DMS153 treated with DMSO at 0.1 percent for 48 hours (cell line): ENCODE results near the gene ERAL1.
"Not testable (repeated sequence)": the region's sequence is repeated elsewhere in the genome, so short reads cannot be mapped to it uniquely, and the experiment has no call there.

Source experiments
- DNase-seq: peaks from one replicate; lab custom pipeline; 2025; ENCODE audit not compliant: unreplicated experiment; lab: John Stamatoyannopoulos, UW

ERAL1 gene

DNA sequence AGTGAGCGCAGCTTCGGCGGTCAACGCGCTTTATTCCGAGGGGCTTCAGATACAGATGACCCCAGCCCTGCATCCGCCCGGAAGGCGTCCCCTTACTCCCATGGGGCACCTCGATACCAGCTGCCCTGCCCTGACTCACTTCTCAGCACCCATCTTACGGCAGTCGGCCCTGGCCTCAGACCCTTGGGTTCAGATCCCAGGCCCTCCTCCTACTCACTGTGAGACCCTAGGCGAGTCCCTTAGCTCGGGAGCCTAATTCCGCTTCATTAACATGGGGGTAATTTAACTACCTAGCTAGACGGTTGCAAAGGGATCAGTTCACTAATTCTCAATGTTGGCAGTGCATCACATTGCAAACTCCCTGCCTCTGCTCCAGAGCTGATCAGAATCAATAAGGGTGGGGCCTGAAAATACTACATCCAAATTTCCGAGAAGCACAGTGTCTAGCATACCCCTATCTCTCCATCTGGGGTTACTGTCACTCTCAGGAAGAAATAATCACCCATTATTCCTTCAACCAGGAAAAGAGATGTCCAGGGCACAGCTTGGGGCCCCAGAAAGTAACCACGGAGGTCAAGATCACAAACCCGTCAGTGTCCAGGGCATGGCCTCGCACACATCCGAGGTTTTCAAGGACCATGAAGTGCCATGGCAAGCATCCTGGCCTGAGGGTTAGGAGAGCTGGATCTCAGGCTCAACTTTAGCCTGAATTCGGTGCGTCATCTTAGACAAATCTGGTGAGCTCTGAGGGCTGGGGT lies 43.1 kb downstream of the ERAL1 start:
- no peak for DNase-seq

DNA sequence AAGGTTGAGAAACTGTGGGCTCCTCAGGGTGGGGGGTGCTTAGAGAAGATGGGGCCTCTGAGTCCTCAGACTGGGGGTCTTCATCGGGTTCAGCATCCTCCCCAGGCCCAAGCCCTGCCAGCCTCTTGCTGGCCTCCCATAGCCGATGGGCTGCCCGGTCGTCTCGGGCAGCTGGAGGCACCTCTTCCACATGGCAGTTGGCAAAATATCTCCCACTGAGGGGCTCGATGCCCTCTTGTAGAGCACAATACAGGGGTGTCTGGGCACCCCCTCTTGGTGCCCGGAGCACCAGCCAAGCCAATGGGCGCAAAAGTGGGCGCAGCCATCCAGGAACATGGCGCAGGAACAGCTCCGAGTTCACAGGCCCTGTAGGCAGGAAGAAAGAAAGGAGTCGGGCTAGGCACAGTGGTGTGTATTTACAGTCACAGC lies 43.7 kb downstream of the ERAL1 start:
- DNase-seq, result no peak

DNA sequence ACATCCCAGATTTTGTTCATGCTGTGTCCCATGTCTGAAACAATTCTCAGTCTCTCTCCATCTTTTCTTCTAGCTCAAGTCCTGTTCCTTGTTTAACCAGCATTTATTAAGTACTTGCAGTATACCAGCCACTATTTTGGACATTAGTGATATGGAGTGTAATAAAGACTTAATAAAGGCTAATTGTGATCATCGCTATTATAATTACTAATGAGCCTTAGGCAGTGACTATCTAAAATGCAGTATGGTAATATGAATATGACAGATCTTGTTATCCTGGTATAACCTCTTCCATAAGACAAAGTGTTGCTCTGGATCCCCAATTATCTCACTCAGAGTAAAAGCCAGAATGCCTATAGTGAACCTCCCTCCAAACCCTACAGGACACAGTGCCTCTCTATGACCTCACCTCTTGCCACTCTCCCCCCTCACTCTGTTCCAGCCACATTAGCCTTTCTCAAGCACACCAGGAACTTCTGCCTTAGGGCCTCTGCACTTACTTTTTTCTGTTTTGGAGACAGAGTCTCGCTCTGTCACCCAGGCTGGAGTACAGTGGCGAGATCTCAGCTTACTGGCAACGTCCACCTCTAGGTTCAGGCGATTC lies 44.5 kb downstream of the ERAL1 start:
- DNase-seq, result no peak

DNA sequence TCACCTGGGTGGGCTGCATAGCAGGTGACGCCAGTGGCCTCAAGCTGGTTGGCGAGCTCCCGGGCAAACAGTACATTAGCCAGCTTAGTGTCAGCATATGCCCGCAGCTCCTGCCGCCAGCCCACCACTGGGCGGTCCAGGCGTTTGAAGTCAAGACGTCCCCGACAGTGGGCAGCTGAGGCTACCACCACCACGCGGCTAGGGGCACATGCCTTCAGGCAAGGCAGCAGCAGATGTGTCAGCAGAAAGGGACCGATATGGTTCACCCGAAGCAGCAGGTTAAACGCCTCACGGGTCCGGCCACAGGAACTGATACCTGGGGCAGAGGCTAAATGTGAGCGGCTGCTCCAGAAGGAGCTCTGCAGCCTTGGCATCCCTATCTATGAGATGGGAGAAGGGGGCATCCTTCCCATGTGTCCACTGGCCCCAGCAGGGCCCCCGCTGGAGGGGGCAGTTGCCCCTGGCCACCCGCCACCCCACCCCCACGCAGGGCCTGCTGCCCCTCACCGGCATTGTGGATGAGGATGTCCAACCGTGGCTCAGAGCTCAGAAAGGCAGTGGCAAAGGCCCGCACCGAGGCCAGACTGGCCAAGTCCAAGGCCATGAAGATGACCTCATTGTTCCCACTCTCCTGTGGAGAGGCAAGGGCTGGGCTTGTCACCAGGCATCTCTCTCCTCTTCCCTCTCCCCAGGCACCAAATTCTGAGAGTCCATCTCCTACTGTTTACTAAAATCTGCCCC lies 46.3 kb downstream of the ERAL1 start:
- DNase-seq, result no peak

DNA sequence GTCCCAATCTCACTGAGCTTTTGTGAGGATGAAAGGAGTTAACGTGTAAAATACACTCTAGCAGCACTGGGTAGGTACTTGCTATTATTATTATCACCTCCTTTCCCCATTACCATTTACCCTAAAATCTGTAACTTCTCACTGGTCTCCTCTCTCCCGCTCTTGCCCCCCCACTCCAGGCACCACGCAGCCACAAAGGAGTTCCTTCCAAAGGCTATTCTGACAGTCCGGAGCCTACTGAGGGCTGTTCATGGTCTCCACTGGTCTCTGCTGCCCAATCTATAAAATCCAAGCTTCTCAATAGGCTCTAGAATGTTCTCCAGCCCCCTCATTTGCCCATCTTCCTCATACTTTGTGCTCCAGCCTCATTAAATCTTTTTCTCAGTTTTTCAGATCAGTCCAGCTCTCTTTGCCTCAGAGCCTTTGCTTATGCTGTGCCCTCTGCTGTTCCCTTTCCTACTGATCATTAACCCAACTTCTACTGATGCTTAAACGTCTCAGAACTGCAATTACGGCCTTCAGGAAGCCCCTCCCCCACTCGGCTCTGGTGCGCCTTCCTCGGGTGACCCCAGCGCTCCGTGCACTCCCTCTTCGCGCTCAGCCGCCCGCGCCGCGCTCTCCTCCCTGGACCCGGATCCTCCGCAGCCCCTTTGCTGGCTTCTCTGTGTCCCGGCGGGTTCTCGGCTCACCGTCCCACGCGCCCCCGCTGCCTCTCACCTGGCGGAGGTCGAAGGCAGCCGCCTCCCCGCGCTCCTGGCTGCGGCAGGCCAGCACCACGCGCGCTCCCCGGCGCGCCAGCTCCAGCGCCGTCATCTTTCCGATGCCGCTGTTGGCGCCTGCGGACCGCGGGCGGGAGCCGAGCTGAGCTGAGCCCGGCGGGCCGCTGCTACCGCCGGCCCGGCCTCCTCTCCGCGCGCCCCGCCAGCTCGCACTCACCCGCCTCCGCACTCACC lies 47.3 kb downstream of the ERAL1 start:
- DNase-seq, result peak; percentile 32

DNA sequence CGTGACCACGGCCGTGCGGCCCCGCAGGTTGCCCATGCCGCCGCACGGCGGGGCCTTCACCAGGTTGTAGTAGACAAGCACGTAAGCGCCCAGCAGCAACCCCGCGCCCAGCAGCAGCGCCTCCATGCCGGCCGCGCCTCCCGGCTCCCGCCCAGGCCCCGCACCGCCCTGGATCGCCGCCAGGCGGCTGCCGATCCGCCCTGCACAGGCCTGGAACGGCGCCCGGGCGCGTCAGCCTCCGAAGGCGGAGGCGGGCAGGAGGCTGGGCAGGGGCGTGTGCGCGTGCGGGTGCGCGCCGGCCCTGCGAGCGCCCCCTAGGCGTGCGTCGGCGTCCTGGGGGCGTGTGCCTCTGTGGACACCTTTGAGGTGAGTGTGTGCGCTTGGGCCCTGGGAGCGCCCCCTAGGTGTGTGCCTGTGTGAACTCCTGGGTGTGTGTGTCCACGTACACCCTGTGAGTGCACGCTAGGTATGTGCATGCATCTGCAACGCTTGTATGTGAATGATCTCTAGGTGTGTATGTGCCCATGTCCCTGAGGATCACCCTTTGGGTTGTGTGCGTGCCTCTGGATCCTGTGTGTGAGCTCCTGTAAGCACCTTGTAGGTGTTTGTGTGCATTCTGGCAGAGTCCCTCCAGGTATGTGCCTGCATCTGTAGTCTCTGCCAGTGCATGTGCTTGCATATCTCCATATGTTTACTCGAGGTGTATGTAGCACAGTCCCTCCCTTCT lies 48.2 kb downstream of the ERAL1 start, which contains the start of gene DHRS13:
TSS of gene DHRS13 (minus strand) at position 261 of the 727 bp plus-strand sequence. CDS start at position 126, 135 bp downstream.
- peak; percentile 95 for DNase-seq

DNA sequence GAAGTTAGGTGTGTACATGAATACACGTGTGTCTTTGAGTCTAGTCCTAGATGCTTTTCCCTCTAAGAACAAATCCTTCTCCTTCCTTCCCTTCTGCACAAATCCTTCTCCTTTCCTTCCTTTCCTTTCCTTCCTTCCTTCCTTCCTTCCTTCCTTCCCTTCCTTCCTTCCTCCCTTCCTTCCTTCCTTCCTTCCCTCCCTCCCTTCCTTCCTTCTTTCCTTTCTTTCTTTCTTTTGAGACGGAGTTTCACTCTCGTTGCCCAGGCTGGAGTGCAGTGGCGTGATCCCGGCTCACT lies 48.7 kb downstream of the ERAL1 start:
- not testable (repeated sequence) for DNase-seq

DNA sequence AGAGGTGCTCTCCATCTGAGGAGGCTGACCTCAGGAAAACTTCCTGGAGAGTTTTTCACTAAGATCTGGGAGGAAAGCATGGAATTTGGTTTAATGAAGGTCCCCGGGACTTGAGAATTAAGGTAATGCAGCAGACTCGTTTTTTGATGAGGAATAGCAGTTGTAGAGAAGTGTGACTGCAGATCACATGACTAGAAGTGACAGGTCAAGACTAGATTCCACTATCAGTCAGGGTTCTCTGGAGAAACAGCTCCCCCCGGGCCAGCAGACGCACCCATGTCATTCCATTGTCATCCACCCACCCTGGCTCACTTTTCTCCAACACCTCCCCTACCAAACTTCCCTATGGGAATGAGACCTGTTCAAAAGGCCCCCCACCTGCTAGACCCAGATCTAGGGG lies 50.0 kb downstream of the ERAL1 start:
- DNase-seq, result no peak

DNA sequence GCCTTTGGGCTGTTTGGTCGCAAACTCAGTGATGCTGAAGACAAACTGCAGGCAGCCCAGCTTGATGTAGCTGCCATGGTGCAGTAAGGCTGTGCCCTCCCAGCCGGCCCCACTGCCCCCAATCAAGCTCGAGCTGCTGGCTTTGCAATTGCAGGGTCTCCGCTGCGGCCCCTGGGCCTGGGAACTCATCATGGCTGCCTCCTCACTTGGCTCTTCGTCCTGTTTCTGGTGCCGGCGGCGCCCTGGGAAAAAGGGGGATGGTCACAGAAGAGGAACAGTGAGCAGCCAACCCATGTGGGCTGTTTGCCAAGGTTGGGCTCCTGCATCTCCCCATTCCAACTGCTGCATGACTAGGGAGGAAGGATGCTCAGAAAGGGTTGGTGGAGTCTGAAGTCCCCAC lies 51.5 kb downstream of the ERAL1 start:
- no peak for DNase-seq

DNA sequence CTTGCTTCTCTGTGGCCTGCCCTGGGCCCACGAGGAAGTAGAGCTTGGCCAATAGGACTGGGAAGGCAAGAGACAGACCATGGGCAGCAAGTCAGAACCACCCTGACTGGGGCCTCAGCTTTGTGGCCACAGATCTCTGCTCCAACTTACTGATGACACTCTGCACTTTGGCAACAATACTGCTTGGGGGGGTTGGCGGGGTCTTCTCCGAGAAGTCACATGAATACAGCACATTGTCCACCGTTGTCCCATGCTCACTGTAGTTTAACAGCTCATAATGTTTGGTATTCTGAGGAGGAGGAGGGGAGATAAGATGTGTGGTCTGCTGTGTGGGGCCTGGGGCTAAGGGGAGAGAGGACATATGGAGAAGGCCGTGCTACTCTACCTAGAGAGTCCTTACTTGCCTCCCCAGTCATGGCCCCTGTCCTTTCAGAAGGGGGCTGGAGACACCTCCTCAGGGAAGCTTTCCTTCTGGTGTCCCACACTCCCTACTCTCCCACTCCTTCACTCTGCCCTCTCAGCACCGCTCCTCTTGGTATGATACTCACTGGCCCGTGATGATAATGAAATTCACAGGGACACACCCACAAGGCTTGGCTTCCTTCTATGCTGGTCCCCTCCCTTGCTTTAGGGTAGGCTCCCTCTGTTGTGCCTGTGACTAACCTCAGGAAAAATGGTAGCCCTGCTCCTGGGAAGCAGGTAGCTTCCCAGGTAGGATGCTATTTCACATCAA lies 52.1 kb downstream of the ERAL1 start:
- no peak for DNase-seq

DNA sequence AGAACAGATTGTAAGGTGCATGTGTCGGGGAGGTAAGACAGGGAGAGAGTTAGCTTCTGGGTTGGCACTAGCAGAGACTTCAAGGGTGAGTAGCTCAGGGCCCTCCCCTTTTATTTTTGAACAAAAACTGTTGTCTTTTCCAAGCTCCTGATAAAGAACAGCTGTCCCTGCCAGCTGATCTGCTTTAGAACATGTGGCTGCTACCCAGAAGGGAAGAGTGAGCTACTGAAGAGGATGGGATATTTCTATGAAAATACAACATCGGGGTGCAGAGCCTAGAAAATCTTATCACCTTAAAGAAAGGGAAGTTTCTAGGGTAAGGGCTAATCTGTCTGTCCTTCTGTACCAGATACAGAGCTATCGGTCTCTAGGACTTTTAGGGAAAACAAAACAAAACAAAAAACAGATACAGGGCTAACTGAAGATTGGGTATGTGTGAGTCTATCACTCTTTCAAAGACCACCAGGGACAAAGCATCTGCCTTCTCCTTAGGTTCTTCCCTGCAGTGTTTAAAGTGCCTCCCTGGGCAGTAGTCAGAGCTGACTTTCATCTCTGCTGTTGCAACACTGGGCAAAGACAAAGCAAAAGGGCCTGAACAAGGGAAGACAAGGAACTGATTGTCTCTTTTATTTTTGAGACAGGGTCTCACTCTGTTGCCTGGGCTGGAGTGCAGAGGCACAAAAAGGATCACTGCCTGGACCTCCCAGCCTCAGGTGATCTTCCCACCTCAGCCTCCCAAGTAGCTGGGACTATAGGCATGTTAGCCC lies 53.1 kb downstream of the ERAL1 start:
- DNase-seq, result no peak

DNA sequence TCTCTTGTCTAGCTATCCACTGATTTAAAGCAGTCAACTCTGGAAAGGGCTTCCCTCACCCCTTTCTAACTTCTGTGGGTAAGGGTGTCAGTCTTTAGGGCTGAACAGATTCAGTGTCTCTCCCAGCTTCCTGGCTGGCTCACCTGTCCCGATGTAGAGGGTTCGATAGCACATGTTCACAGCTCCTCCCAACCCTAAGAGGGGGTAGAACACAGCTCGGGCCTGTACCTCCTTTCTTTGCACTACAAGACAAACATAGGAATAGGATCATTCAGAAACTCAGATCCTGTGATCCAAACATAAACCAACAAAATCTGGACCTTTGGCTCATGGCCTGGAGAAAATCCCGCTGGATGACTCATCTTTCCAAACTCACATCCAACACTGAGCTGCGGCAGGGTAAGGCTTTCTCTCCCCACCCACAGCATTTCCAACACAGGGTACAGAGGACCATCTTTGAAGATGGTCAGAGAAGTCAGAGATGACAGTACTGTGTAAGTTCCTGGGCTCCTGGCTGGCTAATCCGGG lies 53.9 kb downstream of the ERAL1 start:
- no peak for DNase-seq

DNA sequence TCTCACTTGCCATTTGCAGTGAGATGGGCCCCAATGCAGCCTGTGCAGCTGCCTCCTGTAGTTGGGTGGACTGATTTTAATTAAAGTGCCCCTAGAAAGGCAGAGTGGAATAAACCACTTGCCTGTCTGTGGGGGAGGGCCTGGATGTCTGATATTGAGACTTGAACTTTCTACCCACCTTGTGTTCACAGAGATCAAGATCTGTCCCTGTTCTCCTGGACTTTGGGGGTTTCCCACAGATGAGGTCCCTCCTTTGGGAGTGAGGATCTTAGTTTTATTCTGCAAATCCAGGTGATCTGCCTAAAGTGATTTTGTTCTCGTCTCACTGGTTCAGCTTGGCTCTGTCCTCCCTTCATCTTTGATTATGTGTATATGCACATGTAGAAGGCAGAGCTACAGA lies 55.7 kb downstream of the ERAL1 start:
- DNase-seq, result no peak
